ENCODE data around the gene PRPS1L1. TPM values are rescaled to one million over a fixed set of nuclear protein-coding genes. Genes with fewer than 3 reads are reported as not detected.
A peak's percentile ranks its signal among the peaks of the same experiment; 100 is the strongest.

Gene PRPS1L1
- polyA plus RNA-seq, 1 of the 3 experiments (the other 2 are of a cell fraction) = not detected

DNA sequence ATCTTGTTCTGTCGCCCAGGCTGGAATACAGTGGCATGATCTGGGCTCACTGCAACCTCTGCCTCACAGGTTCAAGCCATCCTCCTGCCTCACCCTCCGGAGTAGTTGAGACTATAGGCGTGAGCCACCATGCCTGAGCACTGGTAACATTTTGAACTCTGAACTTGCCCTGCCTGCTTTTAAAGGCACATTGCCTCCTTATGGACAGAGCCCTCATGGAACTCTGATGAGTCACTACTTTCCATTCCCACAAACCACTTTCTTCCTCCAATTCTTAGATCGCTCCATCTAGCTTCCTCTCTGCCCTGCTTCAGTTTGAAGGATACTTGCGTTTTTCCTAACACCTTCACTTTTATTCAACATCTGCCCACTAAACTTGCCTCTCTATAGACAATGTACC is 38.1 kb downstream of the PRPS1L1 start:
- no peaks in the 10 kb centered on the region for H3F3A ChIP-seq (replicated peaks; ENCODE audit: insufficient read depth)
- no peaks in the 10 kb centered on the region for H3K9me2 ChIP-seq
- no peaks in the 10 kb centered on the region for H3K36me3 ChIP-seq (replicated peaks in 1 of 2; ENCODE audit: control insufficient read depth in 1 of 2, insufficient read depth in 2 of 2, low read length in 1 of 2)
- H3K9me3 ChIP-seq = no peaks in the 10 kb centered on the region
- H3K4me2 ChIP-seq = no peak overlapping the region
- peak overlapping the region; percentile 38; the same call in 1 of the 2 replicates for H2AFZ ChIP-seq (ENCODE audit: low read depth)
- H3K4me3 ChIP-seq (ENCODE audit: low read depth in 2 of 2, low read length in 1 of 2) = no peak overlapping the region
- 34% methylated on average over 5 of the region's 5 CpGs for WGBS (ENCODE audit: low lambda C conversion rate)
- TF ChIP-seq TEAD4 (IDR thresholded peaks at IDR 0.05; ENCODE audit: borderline replicate concordance, insufficient read depth) = no peak
- DNase-seq = no peak
- no peak overlapping the region for H3K27ac ChIP-seq (ENCODE audit: low read depth in 2 of 2, low read length in 1 of 2)
- no peak overlapping the region for H3K9ac ChIP-seq
- ChIA-PET POLR2A (no interaction called here), CTCF (interaction anchor here (1.4 to 1.5 kb wide), 2 partner anchors 82 to 220 kb away, joined by 3 to 6 read pairs; no protein-coding TSS in a partner anchor)
- no peaks in the 10 kb centered on the region; a peak in 1 of 4 replicates for H3K4me1 ChIP-seq (ENCODE audit: control insufficient read depth in 1 of 2, insufficient read depth in 2 of 2, low read depth in 1 of 2, low read length in 1 of 2)
- H3K27me3 ChIP-seq (ENCODE audit: insufficient read depth) = no peaks in the 10 kb centered on the region; the same call in 1 of the 2 replicates
- no peaks in the 10 kb centered on the region for H4K20me1 ChIP-seq (ENCODE audit: insufficient read depth)
- no peaks in the 10 kb centered on the region for H3K79me2 ChIP-seq (ENCODE audit: insufficient read depth)

DNA sequence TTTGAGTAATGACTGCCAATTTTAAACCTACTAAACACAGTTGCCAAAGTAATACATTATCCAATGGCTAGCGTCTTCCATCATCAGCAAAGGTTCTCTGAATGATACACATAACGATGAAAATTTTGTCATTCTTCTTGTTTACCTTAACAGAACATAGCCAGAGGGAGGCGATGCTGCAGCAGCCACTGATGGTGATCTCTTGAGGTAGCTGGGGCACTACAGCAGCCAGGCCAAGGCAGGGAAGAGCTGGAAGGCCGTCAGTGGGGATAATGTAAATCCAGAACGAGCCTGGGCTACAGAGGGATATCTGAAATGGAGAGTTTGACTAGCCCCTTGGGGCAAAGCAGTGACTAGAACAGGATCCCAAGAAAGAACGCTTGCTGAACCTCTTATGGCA is 38.8 kb downstream of the PRPS1L1 start:
- no peak for DNase-seq
- Histone ChIP-seq H3K79me2 (ENCODE audit: insufficient read depth) (no peaks in the 10 kb centered on the region), H3K4me2 (no peak overlapping the region), H3K9me2 (no peaks in the 10 kb centered on the region), H3F3A (replicated peaks; ENCODE audit: insufficient read depth) (no peaks in the 10 kb centered on the region), H3K36me3 (replicated peaks in 1 of 2; ENCODE audit: control insufficient read depth in 1 of 2, insufficient read depth in 2 of 2, low read length in 1 of 2) (no peaks in the 10 kb centered on the region), H3K27ac (ENCODE audit: low read depth in 2 of 2, low read length in 1 of 2) (no peak overlapping the region), H3K9me3 (no peaks in the 10 kb centered on the region), H3K4me3 (ENCODE audit: low read depth in 2 of 2, low read length in 1 of 2) (no peak overlapping the region), H4K20me1 (ENCODE audit: insufficient read depth) (no peaks in the 10 kb centered on the region), H3K27me3 (ENCODE audit: insufficient read depth) (no peaks in the 10 kb centered on the region; the same call in 1 of the 2 replicates), H3K4me1 (ENCODE audit: control insufficient read depth in 1 of 2, insufficient read depth in 2 of 2, low read depth in 1 of 2, low read length in 1 of 2) (no peaks in the 10 kb centered on the region; a peak in 1 of 4 replicates), H2AFZ (ENCODE audit: low read depth) (no peak overlapping the region), H3K9ac (no peak overlapping the region)
- 17% methylated on average over 6 of the region's 6 CpGs for WGBS (ENCODE audit: low lambda C conversion rate)
- ChIA-PET POLR2A (no interaction called here), CTCF (interaction anchor here (1.4 to 1.5 kb wide), 2 partner anchors 82 to 219 kb away, joined by 3 to 6 read pairs; no protein-coding TSS in a partner anchor)
- no peak for TF ChIP-seq POLR2AphosphoS5 (IDR thresholded peaks at IDR 0.05; ENCODE audit: low read depth, low read length)
- TF ChIP-seq, protein P1, sequence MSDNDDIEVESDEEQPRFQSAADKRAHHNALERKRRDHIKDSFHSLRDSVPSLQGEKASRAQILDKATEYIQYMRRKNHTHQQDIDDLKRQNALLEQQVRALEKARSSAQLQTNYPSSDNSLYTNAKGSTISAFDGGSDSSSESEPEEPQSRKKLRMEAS (IDR thresholded peaks at IDR 0.05; ENCODE audit: low read depth) = no peak
- TF ChIP-seq MEF2A (IDR thresholded peaks at IDR 0.05; ENCODE audit: borderline replicate concordance, low read depth) = no peak
- TF ChIP-seq RCOR1 (IDR thresholded peaks at IDR 0.05; ENCODE audit: low read length) = no peak
- TF ChIP-seq NFIC (IDR thresholded peaks at IDR 0.05; ENCODE audit: borderline replicate concordance) = no peak
- TF ChIP-seq EP300 (IDR thresholded peaks at IDR 0.05; ENCODE audit: borderline replicate concordance in 1 of 2, low read depth in 1 of 2, low read length in 1 of 2) = no peak
- TF ChIP-seq FOXJ3 (CRISPR knock-in tag; IDR thresholded peaks at IDR 0.05) = no peak
- TF ChIP-seq SMC3 (IDR thresholded peaks at IDR 0.05; ENCODE audit: low read depth, low read length) = no peak
- TF ChIP-seq, protein P2, sequence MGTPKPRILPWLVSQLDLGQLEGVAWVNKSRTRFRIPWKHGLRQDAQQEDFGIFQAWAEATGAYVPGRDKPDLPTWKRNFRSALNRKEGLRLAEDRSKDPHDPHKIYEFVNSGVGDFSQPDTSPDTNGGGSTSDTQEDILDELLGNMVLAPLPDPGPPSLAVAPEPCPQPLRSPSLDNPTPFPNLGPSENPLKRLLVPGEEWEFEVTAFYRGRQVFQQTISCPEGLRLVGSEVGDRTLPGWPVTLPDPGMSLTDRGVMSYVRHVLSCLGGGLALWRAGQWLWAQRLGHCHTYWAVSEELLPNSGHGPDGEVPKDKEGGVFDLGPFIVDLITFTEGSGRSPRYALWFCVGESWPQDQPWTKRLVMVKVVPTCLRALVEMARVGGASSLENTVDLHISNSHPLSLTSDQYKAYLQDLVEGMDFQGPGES (IDR thresholded peaks at IDR 0.05; ENCODE audit: low read depth, low read length) = no peak
- TF ChIP-seq, protein P3, sequence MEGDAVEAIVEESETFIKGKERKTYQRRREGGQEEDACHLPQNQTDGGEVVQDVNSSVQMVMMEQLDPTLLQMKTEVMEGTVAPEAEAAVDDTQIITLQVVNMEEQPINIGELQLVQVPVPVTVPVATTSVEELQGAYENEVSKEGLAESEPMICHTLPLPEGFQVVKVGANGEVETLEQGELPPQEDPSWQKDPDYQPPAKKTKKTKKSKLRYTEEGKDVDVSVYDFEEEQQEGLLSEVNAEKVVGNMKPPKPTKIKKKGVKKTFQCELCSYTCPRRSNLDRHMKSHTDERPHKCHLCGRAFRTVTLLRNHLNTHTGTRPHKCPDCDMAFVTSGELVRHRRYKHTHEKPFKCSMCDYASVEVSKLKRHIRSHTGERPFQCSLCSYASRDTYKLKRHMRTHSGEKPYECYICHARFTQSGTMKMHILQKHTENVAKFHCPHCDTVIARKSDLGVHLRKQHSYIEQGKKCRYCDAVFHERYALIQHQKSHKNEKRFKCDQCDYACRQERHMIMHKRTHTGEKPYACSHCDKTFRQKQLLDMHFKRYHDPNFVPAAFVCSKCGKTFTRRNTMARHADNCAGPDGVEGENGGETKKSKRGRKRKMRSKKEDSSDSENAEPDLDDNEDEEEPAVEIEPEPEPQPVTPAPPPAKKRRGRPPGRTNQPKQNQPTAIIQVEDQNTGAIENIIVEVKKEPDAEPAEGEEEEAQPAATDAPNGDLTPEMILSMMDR (IDR thresholded peaks at IDR 0.05) = no peak
- TF ChIP-seq EZH2phosphoT487 (IDR thresholded peaks at IDR 0.05; ENCODE audit: borderline replicate concordance, low read depth) = no peak
- TF ChIP-seq TCF12 (IDR thresholded peaks at IDR 0.05) = no peak
- no peak for TF ChIP-seq NRF1 (IDR thresholded peaks at IDR 0.05; ENCODE audit: low read depth, low read length)
- no peak for TF ChIP-seq FOXM1 (IDR thresholded peaks at IDR 0.05; ENCODE audit: low read depth)
- no peak for TF ChIP-seq MXI1 (IDR thresholded peaks at IDR 0.05; ENCODE audit: low read depth, low read length)
- no peak for TF ChIP-seq FOSL2 (IDR thresholded peaks at IDR 0.05; ENCODE audit: borderline replicate concordance, low read depth)
- TF ChIP-seq, protein P4, sequence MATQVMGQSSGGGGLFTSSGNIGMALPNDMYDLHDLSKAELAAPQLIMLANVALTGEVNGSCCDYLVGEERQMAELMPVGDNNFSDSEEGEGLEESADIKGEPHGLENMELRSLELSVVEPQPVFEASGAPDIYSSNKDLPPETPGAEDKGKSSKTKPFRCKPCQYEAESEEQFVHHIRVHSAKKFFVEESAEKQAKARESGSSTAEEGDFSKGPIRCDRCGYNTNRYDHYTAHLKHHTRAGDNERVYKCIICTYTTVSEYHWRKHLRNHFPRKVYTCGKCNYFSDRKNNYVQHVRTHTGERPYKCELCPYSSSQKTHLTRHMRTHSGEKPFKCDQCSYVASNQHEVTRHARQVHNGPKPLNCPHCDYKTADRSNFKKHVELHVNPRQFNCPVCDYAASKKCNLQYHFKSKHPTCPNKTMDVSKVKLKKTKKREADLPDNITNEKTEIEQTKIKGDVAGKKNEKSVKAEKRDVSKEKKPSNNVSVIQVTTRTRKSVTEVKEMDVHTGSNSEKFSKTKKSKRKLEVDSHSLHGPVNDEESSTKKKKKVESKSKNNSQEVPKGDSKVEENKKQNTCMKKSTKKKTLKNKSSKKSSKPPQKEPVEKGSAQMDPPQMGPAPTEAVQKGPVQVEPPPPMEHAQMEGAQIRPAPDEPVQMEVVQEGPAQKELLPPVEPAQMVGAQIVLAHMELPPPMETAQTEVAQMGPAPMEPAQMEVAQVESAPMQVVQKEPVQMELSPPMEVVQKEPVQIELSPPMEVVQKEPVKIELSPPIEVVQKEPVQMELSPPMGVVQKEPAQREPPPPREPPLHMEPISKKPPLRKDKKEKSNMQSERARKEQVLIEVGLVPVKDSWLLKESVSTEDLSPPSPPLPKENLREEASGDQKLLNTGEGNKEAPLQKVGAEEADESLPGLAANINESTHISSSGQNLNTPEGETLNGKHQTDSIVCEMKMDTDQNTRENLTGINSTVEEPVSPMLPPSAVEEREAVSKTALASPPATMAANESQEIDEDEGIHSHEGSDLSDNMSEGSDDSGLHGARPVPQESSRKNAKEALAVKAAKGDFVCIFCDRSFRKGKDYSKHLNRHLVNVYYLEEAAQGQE (IDR thresholded peaks at IDR 0.05; ENCODE audit: low read depth, low read length) = no peak
- TF ChIP-seq RXRA (IDR thresholded peaks at IDR 0.05; ENCODE audit: borderline replicate concordance, low read depth) = no peak
- no peak for TF ChIP-seq RFX5 (IDR thresholded peaks at IDR 0.05; ENCODE audit: low read length)
